GM23338 (cell line): ENCODE results near the gene DENND2C. TPM values are rescaled to one million over a fixed set of nuclear protein-coding genes. Genes with fewer than 3 reads are reported as not detected.

Source experiments
- ATAC-seq: fragments of 200-7000 bp; cut with Tn5 transposase; 3 replicates; pipeline ENCODE4 v1.9.1; 2020
- DNase-seq: peaks from one replicate; pipeline ENCODE4 v3.0.0-alpha.2; 2015; ENCODE audit warnings: low spot score
- H2AFZ ChIP-seq: fragments of 200-600 bp; sonication (generic); 2 replicates; pipeline ENCODE4 v1.8.0; 2016; ENCODE audit warnings: antibody characterized with exemption, mild to moderate bottlenecking, moderate library complexity
- H3F3A ChIP-seq: fragments of 200-600 bp; sonication (generic); replicated peaks from 2 replicates; pipeline ENCODE4 v1.8.0; 2017; ENCODE audit warnings: antibody characterized with exemption, mixed run types, low read depth
- H3K27ac ChIP-seq: fragments of 200-600 bp; sonication (generic); 2 replicates; pipeline ENCODE4 v1.6.1; 2016; ENCODE audit warnings: low read depth
- H3K27me3 ChIP-seq: fragments of 200-600 bp; sonication (generic); 2 replicates; pipeline ENCODE4 v1.8.0; 2016; ENCODE audit warnings: mild to moderate bottlenecking, mixed run types, moderate library complexity; ENCODE audit not compliant: insufficient read depth
- H3K36me3 ChIP-seq: fragments of 200-600 bp; sonication (generic); 2 replicates; pipeline ENCODE4 v1.8.0; 2016; ENCODE audit warnings: mild to moderate bottlenecking; ENCODE audit not compliant: insufficient read depth
- H3K4me1 ChIP-seq: fragments of 200-600 bp; sonication (generic); 2 replicates; pipeline ENCODE4 v1.8.0; 2016; ENCODE audit warnings: mild to moderate bottlenecking, moderate library complexity; ENCODE audit not compliant: insufficient read depth
- H3K4me2 ChIP-seq: fragments of 200-600 bp; sonication (generic); 2 replicates; pipeline ENCODE4 v1.7.1; 2017; ENCODE audit warnings: mixed run types
- H3K4me3 ChIP-seq: fragments of 200-600 bp; sonication (generic); 2 replicates; pipeline ENCODE4 v1.6.1; 2016; ENCODE audit warnings: mixed run types
- H3K79me2 ChIP-seq: fragments of 200-600 bp; sonication (generic); replicated peaks from 2 replicates; pipeline ENCODE4 v1.8.0; 2017; ENCODE audit warnings: mild to moderate bottlenecking; ENCODE audit not compliant: insufficient read depth
- H3K9me2 ChIP-seq: fragments of 200-600 bp; sonication (generic); 2 replicates; pipeline ENCODE4 v1.8.0; 2017; ENCODE audit not compliant: insufficient read depth
- H4K20me1 ChIP-seq: fragments of 200-600 bp; sonication (generic); replicated peaks from 2 replicates; pipeline ENCODE4 v1.8.0; 2017; ENCODE audit warnings: mild to moderate bottlenecking; ENCODE audit not compliant: insufficient read depth
- H3K27ac Mint-ChIP-seq: 2 replicates; pipeline ENCODE4 v1.8.0; 2020; ENCODE audit warnings: inconsistent platforms, mild to moderate bottlenecking, moderate library complexity, mixed read lengths
- H3K27me3 Mint-ChIP-seq: 3 replicates; pipeline ENCODE4 v1.8.0; 2022; ENCODE audit warnings: low read depth, mild to moderate bottlenecking, moderate library complexity, mixed read lengths, inconsistent platforms; ENCODE audit not compliant: insufficient read depth, poor library complexity
- H3K36me3 Mint-ChIP-seq: 3 replicates; pipeline ENCODE4 v1.8.0; 2021; ENCODE audit warnings: low read depth, mild to moderate bottlenecking, inconsistent platforms, moderate library complexity, mixed read lengths
- H3K4me1 Mint-ChIP-seq: 3 replicates; pipeline ENCODE4 v1.8.0; 2020; ENCODE audit warnings: mild to moderate bottlenecking, inconsistent platforms, mixed read lengths
- H3K4me3 Mint-ChIP-seq: 3 replicates; pipeline ENCODE4 v1.8.0; 2021; ENCODE audit warnings: moderate library complexity, mild to moderate bottlenecking, inconsistent platforms, mixed read lengths
- H3K9me3 Mint-ChIP-seq: 3 replicates; pipeline ENCODE4 v1.8.0; 2020; ENCODE audit warnings: moderate library complexity, mild to moderate bottlenecking, inconsistent platforms, mixed read lengths
- CREB1 ChIP-seq: fragments of 250-450 bp; sonication (Bioruptor Pico); IDR thresholded peaks from 2 replicates; pipeline ENCODE4 v1.5.0; 2020; ENCODE audit warnings: low read depth, mild to moderate bottlenecking, moderate library complexity
- EZH2 ChIP-seq: fragments of 200-600 bp; sonication (generic); IDR thresholded peaks from one replicate; pipeline ENCODE4 v1.8.0; 2017; ENCODE audit warnings: antibody characterized with exemption, mild to moderate bottlenecking, low read depth; ENCODE audit not compliant: unreplicated experiment
- EZH2phosphoT487 ChIP-seq: fragments of 200-600 bp; sonication (generic); IDR thresholded peaks from one replicate; pipeline ENCODE4 v1.8.1; 2018; ENCODE audit warnings: antibody characterized with exemption; ENCODE audit not compliant: unreplicated experiment
- JUNB ChIP-seq: IDR thresholded peaks from one replicate; pipeline ENCODE4 v1.6.1; 2016; ENCODE audit warnings: antibody characterized with exemption; ENCODE audit not compliant: unreplicated experiment
- NANOG ChIP-seq: IDR thresholded peaks from 2 replicates; pipeline ENCODE4 v1.6.1; 2016; ENCODE audit warnings: antibody characterized with exemption, borderline replicate concordance
- POLR2AphosphoS5 ChIP-seq: IDR thresholded peaks from 2 replicates; pipeline ENCODE4 v1.6.1; 2016; ENCODE audit warnings: antibody characterized with exemption, low read depth
- REST ChIP-seq: IDR thresholded peaks from one replicate; pipeline ENCODE4 v1.6.1; 2018; ENCODE audit warnings: antibody characterized with exemption; ENCODE audit not compliant: unreplicated experiment
- STAT1 ChIP-seq: IDR thresholded peaks from one replicate; pipeline ENCODE4 v1.6.1; 2016; ENCODE audit warnings: antibody characterized with exemption; ENCODE audit not compliant: unreplicated experiment
- ZNF114 ChIP-seq: fragments of 250-450 bp; sonication (Bioruptor Pico); IDR thresholded peaks from 2 replicates; pipeline ENCODE4 v1.5.0; 2020; ENCODE audit warnings: mild to moderate bottlenecking, moderate library complexity
- ZNF331 ChIP-seq: fragments of 250-450 bp; sonication (Bioruptor Pico); IDR thresholded peaks from 2 replicates; pipeline ENCODE4 v1.5.0; 2020; ENCODE audit warnings: low read depth, mild to moderate bottlenecking, moderate library complexity
- ZNF462 ChIP-seq: fragments of 250-450 bp; sonication (Bioruptor Pico); IDR thresholded peaks from 2 replicates; pipeline ENCODE4 v1.5.0; 2020; ENCODE audit warnings: mild to moderate bottlenecking, moderate library complexity
- polyA plus RNA-seq: library from polyadenylated mRNA; unstranded; fragments of >200 nt; fragmentation: Nextera tagmentation; extraction: Ambion mirVana; gene quantifications from 2 replicates; pipeline ENCODE4 v1.2.1, GENCODE V29; 2016
- total RNA-seq: library from RNA; depleted of rRNA; stranded (reverse); fragments of >200 nt; shearing (Covaris generic); gene quantifications from 2 replicates; pipeline ENCODE4 v1.2.3, GENCODE V29; 2014
- TF ChIP-seq, protein P1 (sequence below): IDR thresholded peaks from 2 replicates; pipeline ENCODE4 v1.6.1; 2016; ENCODE audit warnings: antibody characterized with exemption
- TF ChIP-seq, protein P2 (sequence below), 2 experiments: fragments of 200-600 bp in 1 of 2; sonication (generic) in 1 of 2; conservative IDR thresholded peaks; 2 replicates each; pipeline versions ENCODE4 v1.5.1 to v1.6.1; 2016 to 2017; ENCODE audit warnings: antibody characterized with exemption in 2 of 2, low read depth in 2 of 2, mild to moderate bottlenecking in 2 of 2, moderate library complexity in 1 of 2

DENND2C gene
- total and polyA plus RNA-seq, 2 experiments from 2014 or later = 4.1 to 7.0 TPM

DNA sequence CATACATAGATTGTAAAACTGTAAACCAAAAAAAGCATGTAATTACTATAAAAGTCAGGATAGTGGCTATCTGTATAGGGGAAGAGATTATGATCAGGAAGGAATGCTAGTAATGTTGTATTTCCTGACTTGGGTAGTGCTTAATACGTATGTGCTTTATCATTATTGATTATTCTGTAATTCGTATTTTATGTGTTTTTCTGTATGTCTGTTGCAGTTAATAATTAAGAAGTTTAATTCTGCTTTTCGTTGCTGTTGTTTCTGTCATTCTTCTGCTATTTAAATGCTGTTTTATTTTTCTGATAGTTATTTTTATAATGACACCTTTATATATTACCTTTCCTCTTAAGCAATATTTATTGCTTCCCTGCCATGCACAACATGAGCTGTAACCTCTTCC is 129.6 kb downstream of the DENND2C start:
- Histone ChIP-seq H3K9me2 (no peaks in the 10 kb centered on the region), H3K79me2 (no peaks in the 10 kb centered on the region), H3K4me3 (no peak overlapping the region), H3K27ac (no peak overlapping the region), H3K4me2 (no peak overlapping the region), H4K20me1 (no peaks in the 10 kb centered on the region), H3F3A (no peaks in the 10 kb centered on the region), H3K36me3 (no peaks in the 10 kb centered on the region), H3K4me1 (no peaks in the 10 kb centered on the region), H3K27me3 (no peaks in the 10 kb centered on the region), H2AFZ (no peak overlapping the region)
- ATAC-seq (no peak), DNase-seq (no peak)
- H3K4me1 Mint-ChIP-seq = no peaks in the 10 kb centered on the region
- no peaks in the 10 kb centered on the region for H3K9me3 Mint-ChIP-seq
- no peak for TF ChIP-seq STAT1
- no peak for TF ChIP-seq EZH2
- no peak for TF ChIP-seq JUNB
- TF ChIP-seq EZH2phosphoT487 = no peak
- TF ChIP-seq, protein P1, sequence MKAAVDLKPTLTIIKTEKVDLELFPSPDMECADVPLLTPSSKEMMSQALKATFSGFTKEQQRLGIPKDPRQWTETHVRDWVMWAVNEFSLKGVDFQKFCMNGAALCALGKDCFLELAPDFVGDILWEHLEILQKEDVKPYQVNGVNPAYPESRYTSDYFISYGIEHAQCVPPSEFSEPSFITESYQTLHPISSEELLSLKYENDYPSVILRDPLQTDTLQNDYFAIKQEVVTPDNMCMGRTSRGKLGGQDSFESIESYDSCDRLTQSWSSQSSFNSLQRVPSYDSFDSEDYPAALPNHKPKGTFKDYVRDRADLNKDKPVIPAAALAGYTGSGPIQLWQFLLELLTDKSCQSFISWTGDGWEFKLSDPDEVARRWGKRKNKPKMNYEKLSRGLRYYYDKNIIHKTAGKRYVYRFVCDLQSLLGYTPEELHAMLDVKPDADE = no peak
- no peak for TF ChIP-seq ZNF114 (CRISPR knock-in tag)
- no peak for TF ChIP-seq POLR2AphosphoS5
- no peak for TF ChIP-seq CREB1 (CRISPR knock-in tag)
- no peak for TF ChIP-seq ZNF462 (CRISPR knock-in tag)
- no peak for TF ChIP-seq NANOG
- TF ChIP-seq REST = no peak
- no peak for TF ChIP-seq ZNF331
- TF ChIP-seq, protein P2, sequence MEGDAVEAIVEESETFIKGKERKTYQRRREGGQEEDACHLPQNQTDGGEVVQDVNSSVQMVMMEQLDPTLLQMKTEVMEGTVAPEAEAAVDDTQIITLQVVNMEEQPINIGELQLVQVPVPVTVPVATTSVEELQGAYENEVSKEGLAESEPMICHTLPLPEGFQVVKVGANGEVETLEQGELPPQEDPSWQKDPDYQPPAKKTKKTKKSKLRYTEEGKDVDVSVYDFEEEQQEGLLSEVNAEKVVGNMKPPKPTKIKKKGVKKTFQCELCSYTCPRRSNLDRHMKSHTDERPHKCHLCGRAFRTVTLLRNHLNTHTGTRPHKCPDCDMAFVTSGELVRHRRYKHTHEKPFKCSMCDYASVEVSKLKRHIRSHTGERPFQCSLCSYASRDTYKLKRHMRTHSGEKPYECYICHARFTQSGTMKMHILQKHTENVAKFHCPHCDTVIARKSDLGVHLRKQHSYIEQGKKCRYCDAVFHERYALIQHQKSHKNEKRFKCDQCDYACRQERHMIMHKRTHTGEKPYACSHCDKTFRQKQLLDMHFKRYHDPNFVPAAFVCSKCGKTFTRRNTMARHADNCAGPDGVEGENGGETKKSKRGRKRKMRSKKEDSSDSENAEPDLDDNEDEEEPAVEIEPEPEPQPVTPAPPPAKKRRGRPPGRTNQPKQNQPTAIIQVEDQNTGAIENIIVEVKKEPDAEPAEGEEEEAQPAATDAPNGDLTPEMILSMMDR (conservative IDR thresholded peaks at IDR 0.05; ENCODE audit: low read depth in 2 of 2) = no peak
- no peaks in the 10 kb centered on the region for H3K27me3 Mint-ChIP-seq
- no peak overlapping the region for H3K27ac Mint-ChIP-seq
- H3K36me3 Mint-ChIP-seq = no peaks in the 10 kb centered on the region
- no peak overlapping the region for H3K4me3 Mint-ChIP-seq
